ENCODE measurements around the gene COMT. TPM values are rescaled to one million over a fixed set of nuclear protein-coding genes. Genes with fewer than 3 reads are reported as not detected.

Gene COMT
- total RNA-seq, 2 experiments from 2014 or later, result 92.8 to 97.1 TPM

GRCh38 chr22:19970031-19970478 lies 28.5 kb downstream of the COMT start:
- Mint-ChIP-seq H3K9me3 (ENCODE audit: insufficient read depth) (no peaks in the 10 kb centered on the region), H3K36me3 (ENCODE audit: low read depth) (peaks cover under 1% of the 10 kb centered on the region), H3K27ac (no peak overlapping the region), H3K4me1 (ENCODE audit: low read depth) (peaks cover 22% of the 10 kb centered on the region), H3K27me3 (ENCODE audit: low read depth) (no peaks in the 10 kb centered on the region), H3K4me3 (no peak overlapping the region)
- POLR2A ChIA-PET, result interaction anchor here (0.7 kb wide), 1 partner anchor 16 kb away, joined by 3 read pairs; no protein-coding TSS in a partner anchor
- ATAC-seq (no peak), DNase-seq (no peak)
- CTCF ChIA-PET, result interaction anchor here (0.9 to 3.3 kb wide), 7 partner anchors 43 to 159 kb away, joined by 3 to 16 read pairs (median 6); no protein-coding TSS in a partner anchor

- no peak overlapping the region for H3K4me3 Mint-ChIP-seq
- H3K9me3 Mint-ChIP-seq (ENCODE audit: insufficient read depth), result no peaks in the 10 kb centered on the region
- no peaks in the 10 kb centered on the region for H3K27me3 Mint-ChIP-seq (ENCODE audit: low read depth)
- ChIA-PET CTCF (interaction anchor here (0.7 to 4.3 kb wide), 11 partner anchors 8 to 159 kb away, joined by 3 to 19 read pairs (median 5); no protein-coding TSS in a partner anchor), POLR2A (interaction anchor here (0.9 kb wide), 1 partner anchor 50 kb away, joined by 5 read pairs; the partner anchor contains the start of gene TANGO2)
- no peak overlapping the region for H3K27ac Mint-ChIP-seq
- peak; percentile 76 for ATAC-seq
- no peaks in the 10 kb centered on the region for H3K36me3 Mint-ChIP-seq (ENCODE audit: low read depth)
- H3K4me1 Mint-ChIP-seq (ENCODE audit: low read depth), result peaks cover 27% of the 10 kb centered on the region
- DNase-seq, result peak; percentile 81
Observed at GRCh38 chr22:19970479-19971275, 29.1 kb downstream of the COMT start.

- ChIA-PET POLR2A (interaction anchor here (0.9 kb wide), 1 partner anchor 49 kb away, joined by 5 read pairs; the partner anchor contains the start of gene TANGO2), CTCF (interaction anchor here (0.7 to 4.3 kb wide), 7 partner anchors 9 to 158 kb away, joined by 3 to 19 read pairs (median 5); no protein-coding TSS in a partner anchor)
- Mint-ChIP-seq H3K4me3 (no peak overlapping the region), H3K27ac (peak overlapping the region; percentile 30), H3K9me3 (ENCODE audit: insufficient read depth) (no peaks in the 10 kb centered on the region), H3K4me1 (ENCODE audit: low read depth) (peaks cover 27% of the 10 kb centered on the region), H3K36me3 (ENCODE audit: low read depth) (no peaks in the 10 kb centered on the region), H3K27me3 (ENCODE audit: low read depth) (no peaks in the 10 kb centered on the region)
- DNase-seq, result peak; percentile 36
- ATAC-seq, result no peak
Observed at GRCh38 chr22:19971276-19972124, 29.9 kb downstream of the COMT start.

GRCh38 chr22:19972251-19972650 lies 30.7 kb downstream of the COMT start:
- no peaks in the 10 kb centered on the region for H3K9me3 Mint-ChIP-seq (ENCODE audit: insufficient read depth)
- CTCF ChIA-PET, result interaction anchor here (2.2 to 4.3 kb wide), 3 partner anchors 41 to 157 kb away, joined by 6 to 19 read pairs (median 16); no protein-coding TSS in a partner anchor

GRCh38 chr22:19972652-19973550 lies 31.3 kb downstream of the COMT start:
- no peak overlapping the region for H3K27ac Mint-ChIP-seq
- no peaks in the 10 kb centered on the region for H3K27me3 Mint-ChIP-seq (ENCODE audit: low read depth)
- H3K4me3 Mint-ChIP-seq, result no peak overlapping the region
- ChIA-PET CTCF (interaction anchor here (3.3 to 4.3 kb wide), 2 partner anchors 40 to 157 kb away, joined by 16 to 19 read pairs; no protein-coding TSS in a partner anchor), POLR2A (no interaction called here)
- no peaks in the 10 kb centered on the region for H3K36me3 Mint-ChIP-seq (ENCODE audit: low read depth)
- H3K4me1 Mint-ChIP-seq (ENCODE audit: low read depth), result peaks cover 27% of the 10 kb centered on the region
- no peaks in the 10 kb centered on the region for H3K9me3 Mint-ChIP-seq (ENCODE audit: insufficient read depth)
- no peak for DNase-seq
- no peak for ATAC-seq

More at GRCh38 chr22:19972251-19972650, 30.7 kb downstream of the COMT start:
- Mint-ChIP-seq H3K4me1 (ENCODE audit: low read depth) (peaks cover 27% of the 10 kb centered on the region), H3K27me3 (ENCODE audit: low read depth) (no peaks in the 10 kb centered on the region), H3K4me3 (no peak overlapping the region), H3K36me3 (ENCODE audit: low read depth) (no peaks in the 10 kb centered on the region), H3K27ac (peak overlapping the region; percentile 30)
- no peak for ATAC-seq
- POLR2A ChIA-PET, result no interaction called here
- DNase-seq, result no peak

- Mint-ChIP-seq H3K27ac (no peak overlapping the region), H3K36me3 (ENCODE audit: low read depth) (no peaks in the 10 kb centered on the region), H3K9me3 (ENCODE audit: insufficient read depth) (no peaks in the 10 kb centered on the region), H3K4me3 (no peak overlapping the region), H3K4me1 (ENCODE audit: low read depth) (peaks cover 27% of the 10 kb centered on the region), H3K27me3 (ENCODE audit: low read depth) (no peaks in the 10 kb centered on the region)
- ChIA-PET CTCF (interaction anchor here (1.2 to 4.3 kb wide), 2 partner anchors 137 to 156 kb away, joined by 4 to 19 read pairs; no protein-coding TSS in a partner anchor), POLR2A (no interaction called here)
- ATAC-seq, result no peak
- no peak for DNase-seq
Observed at GRCh38 chr22:19973551-19974267, 32.1 kb downstream of the COMT start.

GRCh38 chr22:19974268-19974861 lies 32.8 kb downstream of the COMT start:
- no peak overlapping the region for H3K4me3 Mint-ChIP-seq
- POLR2A ChIA-PET, result no interaction called here
- DNase-seq (peak; percentile 54), ATAC-seq (peak; percentile 73)
- peaks cover 27% of the 10 kb centered on the region for H3K4me1 Mint-ChIP-seq (ENCODE audit: low read depth)
- H3K27ac Mint-ChIP-seq, result no peak overlapping the region
- CTCF ChIA-PET, result interaction anchor here (1.2 to 4.3 kb wide), 2 partner anchors 137 to 155 kb away, joined by 4 to 19 read pairs; no protein-coding TSS in a partner anchor
- H3K36me3 Mint-ChIP-seq (ENCODE audit: low read depth), result no peaks in the 10 kb centered on the region
- no peaks in the 10 kb centered on the region for H3K27me3 Mint-ChIP-seq (ENCODE audit: low read depth)
- no peaks in the 10 kb centered on the region for H3K9me3 Mint-ChIP-seq (ENCODE audit: insufficient read depth)

GRCh38 chr22:19974935-19975706 lies 33.5 kb downstream of the COMT start:
- Mint-ChIP-seq H3K27me3 (ENCODE audit: low read depth) (no peaks in the 10 kb centered on the region), H3K27ac (peak overlapping the region; percentile 19), H3K4me3 (no peak overlapping the region), H3K36me3 (ENCODE audit: low read depth) (no peaks in the 10 kb centered on the region), H3K9me3 (ENCODE audit: insufficient read depth) (no peaks in the 10 kb centered on the region), H3K4me1 (ENCODE audit: low read depth) (peaks cover 27% of the 10 kb centered on the region)
- ChIA-PET POLR2A (no interaction called here), CTCF (interaction anchor here (1.2 to 4.3 kb wide), 2 partner anchors 136 to 154 kb away, joined by 4 to 19 read pairs; no protein-coding TSS in a partner anchor)
- DNase-seq (no peak), ATAC-seq (no peak)

GRCh38 chr22:19975707-19976035 lies 34.1 kb downstream of the COMT start:
- ChIA-PET CTCF (no interaction called here), POLR2A (no interaction called here)
- H3K9me3 Mint-ChIP-seq (ENCODE audit: insufficient read depth), result no peaks in the 10 kb centered on the region
- ATAC-seq (no peak), DNase-seq (no peak)
- H3K36me3 Mint-ChIP-seq (ENCODE audit: low read depth), result no peaks in the 10 kb centered on the region
- no peaks in the 10 kb centered on the region for H3K27me3 Mint-ChIP-seq (ENCODE audit: low read depth)
- H3K27ac Mint-ChIP-seq, result no peak overlapping the region
- no peak overlapping the region for H3K4me3 Mint-ChIP-seq
- peaks cover 25% of the 10 kb centered on the region for H3K4me1 Mint-ChIP-seq (ENCODE audit: low read depth)

GRCh38 chr22:19976671-19977070 lies 35.1 kb downstream of the COMT start:
- no peak for ATAC-seq
- ChIA-PET POLR2A (no interaction called here), CTCF (no interaction called here)
- Mint-ChIP-seq H3K4me1 (ENCODE audit: low read depth) (peaks cover 17% of the 10 kb centered on the region), H3K27me3 (ENCODE audit: low read depth) (no peaks in the 10 kb centered on the region), H3K4me3 (no peak overlapping the region), H3K36me3 (ENCODE audit: low read depth) (no peaks in the 10 kb centered on the region), H3K27ac (no peak overlapping the region), H3K9me3 (ENCODE audit: insufficient read depth) (no peaks in the 10 kb centered on the region)
- DNase-seq, result no peak

Data from activated CD8-positive, alpha-beta T cell treated with anti-CD3 and anti-CD28 coated beads, Interleukin-2, amount 10 ng/mL, durations not matched to agents 7 days and 5 days (primary cell).